HG03521 (cell line): ENCODE measurements around the gene HAS3.
A peak's percentile ranks its signal among the peaks of the same experiment; 100 is the strongest.

Experiments
- ATAC-seq: cut with Tn5 transposase; IDR thresholded peaks from one replicate; pipeline ENCODE4 v1.9.1; 2021; ENCODE audit warnings: mild to moderate bottlenecking, moderate library complexity; ENCODE audit not compliant: unreplicated experiment

The HAS3 gene

GRCh38 chr16:69089091-69089910 is 16.2 kb upstream of the HAS3 start:
- ATAC-seq = no peak

GRCh38 chr16:69093974-69094373 is 11.5 kb upstream of the HAS3 start:
- no peak for ATAC-seq

GRCh38 chr16:69094501-69094900 is 11.0 kb upstream of the HAS3 start:
- ATAC-seq = no peak

GRCh38 chr16:69095193-69095592 is 10.3 kb upstream of the HAS3 start:
- no peak for ATAC-seq

GRCh38 chr16:69100071-69100691 is 5.3 kb upstream of the HAS3 start:
- ATAC-seq = no peak

GRCh38 chr16:69106491-69107315 is 1.2 kb downstream of the HAS3 start:
- ATAC-seq = no peak

- ATAC-seq = no peak
Observed at GRCh38 chr16:69107316-69107962, 2.0 kb downstream of the HAS3 start.

GRCh38 chr16:69108064-69108904 is 2.8 kb downstream of the HAS3 start:
- ATAC-seq = no peak

GRCh38 chr16:69108905-69109252 is 3.4 kb downstream of the HAS3 start:
- no peak for ATAC-seq

- no peak for ATAC-seq
Observed at GRCh38 chr16:69109486-69110270, 4.2 kb downstream of the HAS3 start.

- no peak for ATAC-seq
Observed at GRCh38 chr16:69110406-69110805, 5.0 kb downstream of the HAS3 start.

GRCh38 chr16:69111216-69111875 is 5.9 kb downstream of the HAS3 start:
- no peak for ATAC-seq

GRCh38 chr16:69111876-69112230 is 6.4 kb downstream of the HAS3 start:
- ATAC-seq = no peak

- peak; percentile 51 for ATAC-seq
Observed at GRCh38 chr16:69112285-69113129, 7.1 kb downstream of the HAS3 start.

- ATAC-seq = no peak
Observed at GRCh38 chr16:69113216-69113615, 7.8 kb downstream of the HAS3 start.

GRCh38 chr16:69114346-69114975 is 9.0 kb downstream of the HAS3 start:
- no peak for ATAC-seq

GRCh38 chr16:69114976-69115355 is 9.5 kb downstream of the HAS3 start:
- no peak for ATAC-seq

GRCh38 chr16:69115361-69115760 is 9.9 kb downstream of the HAS3 start:
- no peak for ATAC-seq
